CD4-positive, alpha-beta memory T cell (primary cell): ENCODE data around the gene CAVIN1. TPM values are rescaled to one million over a fixed set of nuclear protein-coding genes. Genes with fewer than 3 reads are reported as not detected.
A peak's percentile ranks its signal among the peaks of the same experiment; 100 is the strongest.
"Not testable (repeated sequence)": the region's sequence is repeated elsewhere in the genome, so short reads cannot be mapped to it uniquely, and the experiment has no call there.

Experiments used
- CTCF ChIA-PET: fragments of 350-600 bp; sonication (Branson Sonifier 250); formaldehyde crosslinking; loops from one replicate; lab custom pipeline; 2021; ENCODE audit warnings: inconsistent platforms; ENCODE audit not compliant: partially characterized antibody; lab: Charles Lee
- POLR2A ChIA-PET: fragments of 350-600 bp; sonication (Branson Sonifier 250); formaldehyde crosslinking; loops from one replicate; lab custom pipeline; 2021; ENCODE audit not compliant: partially characterized antibody; lab: Charles Lee
- DNase-seq, 5 donors: peaks; one replicate each; pipeline versions ENCODE4 v3.0.0 to v3.0.0-alpha.2; 2020 to 2022; ENCODE audit warnings: mixed read lengths in 1 of 5
- H3K27ac ChIP-seq: one replicate; pipeline ENCODE4 v1.7.0; 2013; ENCODE audit warnings: low read depth, low read length
- H3K27me3 ChIP-seq: 2 replicates; pipeline ENCODE4 v1.7.0; 2013; ENCODE audit warnings: mild to moderate bottlenecking, low read length, moderate library complexity; ENCODE audit not compliant: insufficient read depth
- H3K36me3 ChIP-seq: 2 replicates; pipeline ENCODE4 v1.7.0; 2013; ENCODE audit warnings: mild to moderate bottlenecking, low read length, moderate library complexity; ENCODE audit not compliant: insufficient read depth
- H3K4me1 ChIP-seq: 2 replicates; pipeline ENCODE4 v1.7.0; 2013; ENCODE audit warnings: mild to moderate bottlenecking, low read length, moderate library complexity; ENCODE audit not compliant: insufficient read depth
- H3K4me3 ChIP-seq, 2 donors: one replicate each; pipeline ENCODE4 v1.7.0; 2013; ENCODE audit warnings: low read length in 2 of 2, mild to moderate bottlenecking in 1 of 2
- H3K9me3 ChIP-seq, 2 donors: one replicate each; pipeline ENCODE4 v1.7.0; 2013; ENCODE audit warnings: low read length in 2 of 2, control low read depth in 1 of 2; ENCODE audit not compliant: control insufficient read depth in 1 of 2
- H3K27ac Mint-ChIP-seq, 7 donors: one replicate each; pipeline ENCODE4 v1.8.0; 2020 to 2021; ENCODE audit warnings: mixed read lengths in 7 of 7, mild to moderate bottlenecking in 6 of 7, inconsistent platforms in 3 of 7, moderate library complexity in 3 of 7
- H3K27me3 Mint-ChIP-seq, 2 donors: one replicate each; pipeline ENCODE4 v1.8.0; 2020 to 2021; ENCODE audit warnings: mixed read lengths in 2 of 2
- H3K36me3 Mint-ChIP-seq, 2 donors: one replicate each; pipeline ENCODE4 v1.8.0; 2020 to 2021; ENCODE audit warnings: mixed read lengths in 2 of 2, inconsistent platforms in 1 of 2, mild to moderate bottlenecking in 1 of 2
- H3K4me1 Mint-ChIP-seq, 4 donors: one replicate each; pipeline ENCODE4 v1.8.0; 2020 to 2021; ENCODE audit warnings: mixed read lengths in 4 of 4, mild to moderate bottlenecking in 1 of 4
- H3K4me3 Mint-ChIP-seq, 8 donors: one replicate each; pipeline ENCODE4 v1.8.0; 2020 to 2021; ENCODE audit warnings: mixed read lengths in 8 of 8, mild to moderate bottlenecking in 7 of 8, moderate library complexity in 6 of 8, inconsistent platforms in 3 of 8
- H3K9me3 Mint-ChIP-seq, 8 donors: one replicate each; pipeline ENCODE4 v1.8.0; 2020 to 2021; ENCODE audit warnings: mixed read lengths in 8 of 8, mild to moderate bottlenecking in 5 of 8, inconsistent platforms in 3 of 8, moderate library complexity in 1 of 8
- intact Hi-C: fragments of 100-400 bp; cut with micrococcal nuclease; formaldehyde crosslinking; loops from one replicate; pipeline ENCODE4 v1.15.1; 2023
- polyA plus RNA-seq, 2 donors: library from polyadenylated mRNA; unstranded; fragments of 300-500 nt; fragmentation: Illumina TruSeq; gene quantifications; one replicate each; pipeline ENCODE4 v1.2.3, GENCODE V29; 2021
- total RNA-seq, 2 experiments: library from RNA; stranded (reverse); gene quantifications; one replicate each; pipeline ENCODE4 v1.2.3, GENCODE V29; 2021

Gene CAVIN1
- total and polyA plus RNA-seq, 4 experiments from 2014 or later: 0.52 to 1.5 (median 0.61) TPM; not detected in 1

GRCh38 chr17:42399948-42400843 lies 22.9 kb downstream of the CAVIN1 start:
- intact Hi-C loops: no loop called here
- H3K4me3 Mint-ChIP-seq: peak overlapping the region in 3 of 8 donors; percentile 8 to 61 (median 14)
- Histone ChIP-seq H3K4me1 (peaks cover 11% of the 10 kb centered on the region), H3K36me3 (no peaks in the 10 kb centered on the region), H3K27me3 (no peaks in the 10 kb centered on the region), H3K9me3 (no peaks in the 10 kb centered on the region), H3K27ac (no peak overlapping the region), H3K4me3 (no peak overlapping the region)
- peak overlapping the region in 3 of 7 donors; percentile 41 to 73 (median 62) for H3K27ac Mint-ChIP-seq
- ChIA-PET CTCF (interaction anchor here (1.0 to 15.7 kb wide), 4 partner anchors 11 to 81 kb away, joined by 3 to 504 read pairs (median 8); partner anchors contain the start of gene STAT3), POLR2A (interaction anchor here (0.7 to 3.5 kb wide), 4 partner anchors 11 to 79 kb away, joined by 3 to 43 read pairs (median 4); partner anchors contain the start of gene STAT3)
- H3K4me1 Mint-ChIP-seq: peaks cover 8 to 13% (median 8%) of the 10 kb centered on the region in 4 donors
- no peak for DNase-seq
- no peaks in the 10 kb centered on the region for H3K27me3 Mint-ChIP-seq
- H3K9me3 Mint-ChIP-seq: peaks cover 0 to 2% (median 0%) of the 10 kb centered on the region in 8 donors
- H3K36me3 Mint-ChIP-seq: no peaks in the 10 kb centered on the region

- H3K4me3 Mint-ChIP-seq: no peak overlapping the region
- POLR2A ChIA-PET: interaction anchor here (1.1 to 3.5 kb wide), 3 partner anchors 10 to 78 kb away, joined by 3 to 43 read pairs (median 5); partner anchors contain the start of gene STAT3
- intact Hi-C loops: no loop called here
- peaks cover 0 to 2% (median 0%) of the 10 kb centered on the region in 8 donors for H3K9me3 Mint-ChIP-seq
- H3K9me3 ChIP-seq: no peaks in the 10 kb centered on the region
- no peak overlapping the region for H3K4me3 ChIP-seq
- no peaks in the 10 kb centered on the region for H3K36me3 Mint-ChIP-seq
- no peaks in the 10 kb centered on the region for H3K27me3 Mint-ChIP-seq
- H3K27me3 ChIP-seq: no peaks in the 10 kb centered on the region
- no peak for DNase-seq
- H3K4me1 ChIP-seq: peaks cover 11% of the 10 kb centered on the region
- peaks cover 8 to 13% (median 8%) of the 10 kb centered on the region in 4 donors for H3K4me1 Mint-ChIP-seq
- H3K27ac Mint-ChIP-seq: no peak overlapping the region
- CTCF ChIA-PET: interaction anchor here (2.4 to 15.7 kb wide), 2 partner anchors 10 to 80 kb away, joined by 12 to 504 read pairs; partner anchors contain the start of gene STAT3
- no peaks in the 10 kb centered on the region for H3K36me3 ChIP-seq
- H3K27ac ChIP-seq: no peak overlapping the region
Observed at GRCh38 chr17:42399121-42399520, 23.9 kb downstream of the CAVIN1 start.

DNA sequence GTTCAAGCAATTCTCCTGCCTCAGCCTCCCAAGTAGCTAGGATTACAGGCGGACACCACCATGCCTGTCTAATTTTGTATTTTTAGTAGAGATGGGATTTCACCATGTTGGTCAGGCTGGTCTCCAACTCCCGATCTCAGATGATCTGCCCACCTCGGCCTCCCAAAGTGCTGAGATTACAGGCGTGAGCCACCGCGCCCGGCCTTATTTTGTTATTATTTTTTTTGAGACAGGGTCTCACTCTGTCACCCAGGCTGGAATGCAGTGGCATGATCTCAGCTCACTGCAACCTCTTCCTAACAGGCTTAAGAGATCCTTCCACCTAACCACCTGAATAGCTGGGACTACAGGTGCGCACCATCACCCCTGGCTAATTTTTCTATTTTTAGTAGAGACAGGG lies 27.5 kb downstream of the CAVIN1 start:
- H3K27ac Mint-ChIP-seq: not testable (repeated sequence)

DNA sequence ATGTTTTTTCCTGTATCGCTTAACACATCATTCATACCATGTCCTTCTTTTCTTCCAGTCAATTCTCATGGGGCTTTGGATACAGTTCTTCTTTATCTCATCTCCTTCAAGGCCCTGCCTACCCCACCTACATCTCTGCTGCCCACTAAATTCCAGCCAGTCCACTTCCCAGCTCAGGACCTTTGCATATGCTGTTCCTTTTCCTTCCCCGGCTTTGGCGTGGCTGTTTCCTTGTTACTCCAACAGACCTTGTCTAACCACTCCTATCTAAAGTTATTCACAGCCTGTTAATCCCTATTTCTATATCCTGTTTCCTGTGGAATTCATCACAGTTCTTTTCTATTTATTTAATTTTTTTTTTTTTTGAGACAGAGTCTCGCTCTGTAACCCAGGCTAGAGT lies 28.2 kb downstream of the CAVIN1 start:
- Mint-ChIP-seq H3K27ac (peak overlapping the region in 2 of 7 donors; percentile 41 to 68), H3K4me1 (peaks cover 3 to 10% (median 6%) of the 10 kb centered on the region in 4 donors), H3K36me3 (no peaks in the 10 kb centered on the region), H3K27me3 (no peaks in the 10 kb centered on the region), H3K9me3 (no peaks in the 10 kb centered on the region), H3K4me3 (no peak overlapping the region)
- no peak overlapping the region for H3K27ac ChIP-seq
- H3K4me1 ChIP-seq: peaks cover 6% of the 10 kb centered on the region
- no peak for DNase-seq
- no peaks in the 10 kb centered on the region for H3K36me3 ChIP-seq
- no peak overlapping the region for H3K4me3 ChIP-seq
- ChIA-PET CTCF (interaction anchor here (1.7 to 15.7 kb wide), 2 partner anchors 12 to 76 kb away, joined by 3 to 504 read pairs; no protein-coding TSS in a partner anchor), POLR2A (no interaction called here)
- H3K9me3 ChIP-seq: no peaks in the 10 kb centered on the region
- H3K27me3 ChIP-seq: no peaks in the 10 kb centered on the region
- intact Hi-C loops: no loop called here

More for the DNA sequence above, 27.5 kb downstream of the CAVIN1 start:
- H3K9me3 ChIP-seq, H3K9me3 Mint-ChIP-seq, H3K4me3 Mint-ChIP-seq, DNase-seq, H3K27me3 Mint-ChIP-seq, H3K27ac ChIP-seq, H3K36me3 Mint-ChIP-seq, H3K27me3 ChIP-seq, H3K4me3 ChIP-seq, intact Hi-C loops, H3K36me3 ChIP-seq: not testable (repeated sequence)
- POLR2A ChIA-PET: interaction anchor here (1.1 kb wide), 1 partner anchor 18 kb away, joined by 3 read pairs; no protein-coding TSS in a partner anchor
- peaks cover 8 to 14% (median 10%) of the 10 kb centered on the region in 4 donors for H3K4me1 Mint-ChIP-seq
- H3K4me1 ChIP-seq: peaks cover 11% of the 10 kb centered on the region
- CTCF ChIA-PET: interaction anchor here (15.7 kb wide), 1 partner anchor 77 kb away, joined by 504 read pairs; no protein-coding TSS in a partner anchor

DNA sequence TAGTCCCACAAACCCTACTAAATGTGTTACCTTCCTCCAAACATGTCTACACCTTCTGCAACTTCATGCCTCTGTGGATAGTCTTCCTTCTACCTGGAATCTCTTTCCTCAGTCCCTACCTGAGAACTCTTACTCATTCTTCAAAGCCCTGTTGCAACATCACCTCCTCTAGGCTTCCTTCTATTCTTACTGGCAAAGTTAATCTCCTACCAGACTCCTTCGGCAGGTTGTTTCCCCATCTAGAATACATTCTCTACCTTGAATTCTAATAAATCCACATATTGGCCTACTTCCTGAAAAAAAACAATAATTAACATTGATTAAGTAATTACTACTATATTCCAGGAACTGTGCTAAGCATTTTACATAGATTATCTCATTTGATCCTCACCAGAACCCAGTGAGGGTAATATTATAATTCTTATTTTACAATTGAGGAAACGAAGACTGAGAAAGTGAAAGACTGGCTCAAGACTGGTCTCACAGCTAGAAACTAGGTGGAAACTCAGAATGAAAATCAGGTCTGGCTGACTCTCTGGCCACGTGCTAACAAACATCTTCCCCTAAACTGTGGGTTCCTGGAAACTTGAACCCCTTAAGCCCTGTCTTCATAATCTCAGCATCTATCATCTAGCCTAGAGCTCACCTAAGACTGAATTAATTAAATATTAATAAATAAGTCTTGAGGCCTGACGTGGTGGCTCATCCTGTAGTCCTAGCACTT lies 30.2 kb downstream of the CAVIN1 start:
- POLR2A ChIA-PET: no interaction called here
- H3K27me3 ChIP-seq: no peaks in the 10 kb centered on the region
- Mint-ChIP-seq H3K4me3 (no peak overlapping the region), H3K9me3 (peaks cover 0 to 3% (median 0%) of the 10 kb centered on the region in 8 donors), H3K27ac (peak overlapping the region; percentile 0 to 74 (median 35)), H3K27me3 (no peaks in the 10 kb centered on the region), H3K36me3 (peaks cover 0 to 7% of the 10 kb centered on the region in 2 donors), H3K4me1 (peaks cover 8 to 21% (median 14%) of the 10 kb centered on the region in 4 donors)
- intact Hi-C loops: no loop called here
- CTCF ChIA-PET: interaction anchor here (0.9 to 1.8 kb wide), 3 partner anchors 13 to 67 kb away, joined by 3 to 5 read pairs (median 3); no protein-coding TSS in a partner anchor
- H3K36me3 ChIP-seq: no peaks in the 10 kb centered on the region
- no peak overlapping the region for H3K4me3 ChIP-seq
- H3K27ac ChIP-seq: no peak overlapping the region
- H3K4me1 ChIP-seq: peaks cover 11% of the 10 kb centered on the region
- H3K9me3 ChIP-seq: no peaks in the 10 kb centered on the region
- DNase-seq: no peak

DNA sequence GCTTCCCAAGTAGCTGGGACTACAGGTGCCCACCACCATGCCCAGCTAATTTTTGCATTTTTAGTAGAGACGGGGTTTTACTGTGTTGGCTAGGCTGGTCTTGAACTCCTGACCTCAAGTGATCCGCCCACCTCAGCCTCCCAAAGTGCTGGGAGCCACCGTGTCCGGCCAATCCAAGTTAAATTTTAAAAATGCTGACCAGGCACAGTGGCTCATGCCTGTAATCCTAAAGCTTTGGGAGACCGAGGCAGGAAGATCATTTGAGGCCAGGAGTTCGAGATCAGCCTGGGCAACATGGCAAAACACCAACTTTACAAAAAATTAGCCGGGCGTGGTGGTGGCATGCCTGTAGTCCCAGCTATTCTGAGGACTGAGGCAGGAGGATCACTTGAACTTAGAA lies 31.6 kb downstream of the CAVIN1 start:
- H3K27ac Mint-ChIP-seq, DNase-seq, H3K27me3 ChIP-seq, intact Hi-C loops, H3K9me3 Mint-ChIP-seq, H3K27ac ChIP-seq, H3K4me3 ChIP-seq, H3K4me3 Mint-ChIP-seq, H3K36me3 ChIP-seq, H3K27me3 Mint-ChIP-seq, H3K9me3 ChIP-seq: not testable (repeated sequence)
- ChIA-PET POLR2A (interaction anchor here (1.1 to 1.3 kb wide), 2 partner anchors 12 to 54 kb away, joined by 3 to 5 read pairs; no protein-coding TSS in a partner anchor), CTCF (interaction anchor here (1.8 kb wide), 1 partner anchor 15 kb away, joined by 5 read pairs; no protein-coding TSS in a partner anchor)
- peaks cover 19% of the 10 kb centered on the region for H3K4me1 ChIP-seq
- Mint-ChIP-seq H3K4me1 (peaks cover 16 to 34% (median 23%) of the 10 kb centered on the region in 4 donors), H3K36me3 (peaks cover 0 to 11% of the 10 kb centered on the region in 2 donors)
